WTC11 (cell line): Measurements from ENCODE around the gene KRTCAP3. TPM values are rescaled to one million over a fixed set of nuclear protein-coding genes. Genes with fewer than 3 reads are reported as not detected.

Source experiments
- ATAC-seq: fragments of 200-7000 bp; cut with Tn5 transposase; 2 replicates; pipeline ENCODE4 v1.10.0; 2021; ENCODE audit warnings: mild to moderate bottlenecking, moderate library complexity
- CTCF ChIA-PET: fragments of 300-600 bp; sonication (Branson Sonifier 250); formaldehyde crosslinking; loops from one replicate; lab custom pipeline; 2021; ENCODE audit warnings: antibody characterized with exemption; lab: Charles Lee
- POLR2A ChIA-PET: fragments of 350-600 bp; sonication (Branson Sonifier 250); formaldehyde crosslinking; loops from one replicate; lab custom pipeline; 2021; ENCODE audit warnings: antibody characterized with exemption; lab: Charles Lee
- DNase-seq: peaks from one replicate; pipeline ENCODE4 v3.0.0; 2021; ENCODE audit warnings: low spot score
- H3K27ac Mint-ChIP-seq: 2 replicates; pipeline ENCODE4 v1.8.0; 2021; ENCODE audit warnings: mixed read lengths
- H3K27me3 Mint-ChIP-seq: 2 replicates; pipeline ENCODE4 v1.8.0; 2021; ENCODE audit warnings: low read depth, mild to moderate bottlenecking, moderate library complexity, mixed read lengths
- H3K36me3 Mint-ChIP-seq: 2 replicates; pipeline ENCODE4 v1.8.0; 2021; ENCODE audit warnings: mixed read lengths
- H3K4me1 Mint-ChIP-seq: 2 replicates; pipeline ENCODE4 v1.8.0; 2022; ENCODE audit warnings: mixed read lengths
- H3K4me3 Mint-ChIP-seq: 2 replicates; pipeline ENCODE4 v1.8.0; 2021; ENCODE audit warnings: mild to moderate bottlenecking, moderate library complexity, mixed read lengths
- H3K9me3 Mint-ChIP-seq: 2 replicates; pipeline ENCODE4 v1.8.0; 2021; ENCODE audit warnings: mixed read lengths
- CREB1 ChIP-seq: sonication (generic); formaldehyde crosslinking; IDR thresholded peaks from 2 replicates; pipeline ENCODE4 v1.8.0; 2023; ENCODE audit warnings: mild to moderate bottlenecking, missing genetic modification reagents
- CREM ChIP-seq: sonication (generic); formaldehyde crosslinking; IDR thresholded peaks from 2 replicates; pipeline ENCODE4 v1.8.1; 2022; ENCODE audit warnings: mild to moderate bottlenecking, missing genetic modification reagents, moderate library complexity
- ETV6 ChIP-seq: sonication (generic); formaldehyde crosslinking; IDR thresholded peaks from 2 replicates; pipeline ENCODE4 v1.8.1; 2022; ENCODE audit warnings: mild to moderate bottlenecking, missing genetic modification reagents
- FOXJ3 ChIP-seq: sonication (generic); formaldehyde crosslinking; IDR thresholded peaks from 2 replicates; pipeline ENCODE4 v1.9.0; 2021; ENCODE audit warnings: missing genetic modification reagents, mild to moderate bottlenecking, borderline replicate concordance
- GABPB1 ChIP-seq: sonication (generic); formaldehyde crosslinking; IDR thresholded peaks from 2 replicates; pipeline ENCODE4 v1.8.1; 2023; ENCODE audit warnings: mild to moderate bottlenecking, missing genetic modification reagents
- HMGA2 ChIP-seq: fragments of 250-450 bp; sonication (Bioruptor Pico); IDR thresholded peaks from 2 replicates; pipeline ENCODE4 v1.4.0; 2021; ENCODE audit warnings: mild to moderate bottlenecking, moderate library complexity
- IRF1 ChIP-seq: sonication (generic); formaldehyde crosslinking; IDR thresholded peaks from 2 replicates; pipeline ENCODE4 v1.8.0; 2023; ENCODE audit warnings: missing genetic modification reagents
- JUN ChIP-seq: sonication (generic); formaldehyde crosslinking; IDR thresholded peaks from 2 replicates; pipeline ENCODE4 v1.8.0; 2023; ENCODE audit warnings: mild to moderate bottlenecking, missing genetic modification reagents
- MXD4 ChIP-seq: fragments of 250-450 bp; sonication (Bioruptor Pico); IDR thresholded peaks from 2 replicates; pipeline ENCODE4 v1.8.0; 2021; ENCODE audit warnings: mild to moderate bottlenecking, moderate library complexity, borderline replicate concordance
- NFYB ChIP-seq: sonication (generic); formaldehyde crosslinking; conservative IDR thresholded peaks from 2 replicates; pipeline ENCODE4 v1.8.0; 2022; ENCODE audit warnings: low read depth, missing genetic modification reagents
- NR3C1 ChIP-seq: sonication (generic); formaldehyde crosslinking; conservative IDR thresholded peaks from 2 replicates; pipeline ENCODE4 v1.8.1; 2023; ENCODE audit warnings: low read depth, mild to moderate bottlenecking, missing genetic modification reagents
- OVOL2 ChIP-seq: fragments of 250-450 bp; sonication (Bioruptor Pico); IDR thresholded peaks from 2 replicates; pipeline ENCODE4 v1.9.0; 2021; ENCODE audit warnings: mild to moderate bottlenecking, borderline replicate concordance
- PRDM15 ChIP-seq: sonication (generic); formaldehyde crosslinking; IDR thresholded peaks from 2 replicates; pipeline ENCODE4 v1.8.0; 2022; ENCODE audit warnings: missing genetic modification reagents
- PRRX2 ChIP-seq: fragments of 250-450 bp; sonication (Bioruptor Pico); IDR thresholded peaks from 2 replicates; pipeline ENCODE4 v1.8.0; 2021; ENCODE audit warnings: mild to moderate bottlenecking
- RELA ChIP-seq: sonication (generic); formaldehyde crosslinking; IDR thresholded peaks from 2 replicates; pipeline ENCODE4 v1.8.1; 2022; ENCODE audit warnings: missing genetic modification reagents, mild to moderate bottlenecking, borderline replicate concordance
- SMAD3 ChIP-seq: sonication (generic); formaldehyde crosslinking; IDR thresholded peaks from 2 replicates; pipeline ENCODE4 v1.8.0; 2022; ENCODE audit warnings: missing genetic modification reagents, mild to moderate bottlenecking, borderline replicate concordance
- SP1 ChIP-seq: sonication (generic); formaldehyde crosslinking; conservative IDR thresholded peaks from 2 replicates; pipeline ENCODE4 v1.8.1; 2022; ENCODE audit warnings: missing genetic modification reagents
- TEAD1 ChIP-seq: sonication (generic); formaldehyde crosslinking; IDR thresholded peaks from 2 replicates; pipeline ENCODE4 v1.8.0; 2022; ENCODE audit warnings: mild to moderate bottlenecking, missing genetic modification reagents
- TP53 ChIP-seq: sonication (generic); formaldehyde crosslinking; IDR thresholded peaks from 2 replicates; pipeline ENCODE4 v1.8.1; 2023; ENCODE audit warnings: mild to moderate bottlenecking, missing genetic modification reagents
- ZBTB21 ChIP-seq: sonication (generic); formaldehyde crosslinking; IDR thresholded peaks from 2 replicates; pipeline ENCODE4 v1.8.1; 2023; ENCODE audit warnings: mild to moderate bottlenecking, missing genetic modification reagents, borderline replicate concordance
- ZNF121 ChIP-seq: sonication (generic); formaldehyde crosslinking; IDR thresholded peaks from 2 replicates; pipeline ENCODE4 v1.8.0; 2023; ENCODE audit warnings: missing genetic modification reagents
- ZNF317 ChIP-seq: sonication (generic); formaldehyde crosslinking; IDR thresholded peaks from 2 replicates; pipeline ENCODE4 v1.8.1; 2023; ENCODE audit warnings: low read depth, mild to moderate bottlenecking, moderate library complexity, missing genetic modification reagents, borderline replicate concordance
- ZNF416 ChIP-seq: fragments of 250-450 bp; sonication (Bioruptor Pico); IDR thresholded peaks from 2 replicates; pipeline ENCODE4 v1.9.0; 2021; ENCODE audit warnings: mild to moderate bottlenecking, inconsistent platforms
- total RNA-seq: library from RNA; stranded (reverse); gene quantifications from 3 replicates; pipeline ENCODE4 v1.2.3, GENCODE V29; 2021
- TF ChIP-seq, protein P1 (sequence below): sonication (generic); formaldehyde crosslinking; IDR thresholded peaks from 2 replicates; pipeline ENCODE4 v1.8.1; 2022; ENCODE audit warnings: missing genetic modification reagents, borderline replicate concordance
- TF ChIP-seq, protein P2 (sequence below): sonication (generic); formaldehyde crosslinking; IDR thresholded peaks from 2 replicates; pipeline ENCODE4 v1.8.0; 2022; ENCODE audit warnings: mild to moderate bottlenecking, missing genetic modification reagents

KRTCAP3 gene
- total RNA-seq, 1 experiment from 2014 or later = 41.9 TPM

- TF ChIP-seq SP1 (no peak), SMAD3 (CRISPR knock-in tag) (no peak), TEAD1 (CRISPR knock-in tag) (no peak), NFYB (CRISPR knock-in tag) (no peak), HMGA2 (CRISPR knock-in tag) (no peak), PRDM15 (CRISPR knock-in tag) (no peak), CREM (CRISPR knock-in tag) (no peak), PRRX2 (no peak), RELA (CRISPR knock-in tag) (no peak), TP53 (CRISPR knock-in tag) (no peak), CREB1 (CRISPR knock-in tag) (no peak), GABPB1 (no peak), FOXJ3 (CRISPR knock-in tag) (no peak), ZNF416 (CRISPR knock-in tag) (no peak), MXD4 (no peak)
- POLR2A ChIA-PET = no interaction called here
- no peaks in the 10 kb centered on the region for H3K9me3 Mint-ChIP-seq
- H3K36me3 Mint-ChIP-seq = peaks cover 14% of the 10 kb centered on the region
- DNase-seq (no peak), ATAC-seq (no peak)
- CTCF ChIA-PET = no interaction called here
- H3K4me1 Mint-ChIP-seq = no peaks in the 10 kb centered on the region
- H3K4me3 Mint-ChIP-seq = no peak overlapping the region
- H3K27me3 Mint-ChIP-seq = no peaks in the 10 kb centered on the region
- H3K27ac Mint-ChIP-seq = no peak overlapping the region
Measured at GRCh38 chr2:27393225-27393624, 49.0 kb upstream of the KRTCAP3 start.

DNA sequence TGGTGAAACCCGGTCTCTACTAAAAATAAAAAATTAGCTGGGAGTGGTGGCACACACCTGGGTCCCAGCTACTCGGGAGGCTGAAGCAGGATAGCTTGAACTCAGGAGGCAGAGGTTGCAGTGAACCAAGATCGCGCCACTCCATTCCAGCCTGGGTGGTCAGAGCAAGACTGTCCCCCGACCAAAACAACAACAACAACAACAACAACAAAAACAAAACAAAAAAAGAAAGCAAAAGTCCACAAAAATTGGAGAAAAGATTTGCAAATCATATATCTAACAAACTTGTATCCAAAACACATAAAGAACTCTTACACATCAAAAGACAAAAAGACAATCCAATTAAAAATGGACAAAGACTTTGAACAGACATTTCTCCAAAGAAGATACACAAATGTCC is 43.2 kb upstream of the KRTCAP3 start:
- POLR2A ChIA-PET = no interaction called here

More for the DNA sequence above, 43.2 kb upstream of the KRTCAP3 start:
- TF ChIP-seq JUN (CRISPR knock-in tag) (no peak), NR3C1 (no peak), ZBTB21 (CRISPR knock-in tag) (no peak), ZNF121 (CRISPR knock-in tag) (no peak), OVOL2 (no peak), ZNF317 (no peak), PRRX2 (no peak), ETV6 (CRISPR knock-in tag) (no peak), IRF1 (CRISPR knock-in tag) (no peak), TP53 (CRISPR knock-in tag) (no peak), FOXJ3 (CRISPR knock-in tag) (no peak)
- TF ChIP-seq, protein P1, sequence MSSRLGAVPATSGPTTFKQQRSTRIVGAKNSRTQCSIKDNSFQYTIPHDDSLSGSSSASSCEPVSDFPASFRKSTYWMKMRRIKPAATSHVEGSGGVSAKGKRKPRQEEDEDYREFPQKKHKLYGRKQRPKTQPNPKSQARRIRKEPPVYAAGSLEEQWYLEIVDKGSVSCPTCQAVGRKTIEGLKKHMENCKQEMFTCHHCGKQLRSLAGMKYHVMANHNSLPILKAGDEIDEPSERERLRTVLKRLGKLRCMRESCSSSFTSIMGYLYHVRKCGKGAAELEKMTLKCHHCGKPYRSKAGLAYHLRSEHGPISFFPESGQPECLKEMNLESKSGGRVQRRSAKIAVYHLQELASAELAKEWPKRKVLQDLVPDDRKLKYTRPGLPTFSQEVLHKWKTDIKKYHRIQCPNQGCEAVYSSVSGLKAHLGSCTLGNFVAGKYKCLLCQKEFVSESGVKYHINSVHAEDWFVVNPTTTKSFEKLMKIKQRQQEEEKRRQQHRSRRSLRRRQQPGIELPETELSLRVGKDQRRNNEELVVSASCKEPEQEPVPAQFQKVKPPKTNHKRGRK (CRISPR knock-in tag) = no peak
- TF ChIP-seq, protein P2, sequence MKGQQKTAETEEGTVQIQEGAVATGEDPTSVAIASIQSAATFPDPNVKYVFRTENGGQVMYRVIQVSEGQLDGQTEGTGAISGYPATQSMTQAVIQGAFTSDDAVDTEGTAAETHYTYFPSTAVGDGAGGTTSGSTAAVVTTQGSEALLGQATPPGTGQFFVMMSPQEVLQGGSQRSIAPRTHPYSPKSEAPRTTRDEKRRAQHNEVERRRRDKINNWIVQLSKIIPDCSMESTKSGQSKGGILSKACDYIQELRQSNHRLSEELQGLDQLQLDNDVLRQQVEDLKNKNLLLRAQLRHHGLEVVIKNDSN (CRISPR knock-in tag) = no peak
- Mint-ChIP-seq H3K27me3 (no peaks in the 10 kb centered on the region), H3K27ac (peak overlapping the region; percentile 91), H3K4me3 (no peak overlapping the region), H3K9me3 (no peaks in the 10 kb centered on the region), H3K4me1 (peaks cover 3% of the 10 kb centered on the region), H3K36me3 (peaks cover 7% of the 10 kb centered on the region)
- DNase-seq = no peak
- CTCF ChIA-PET = interaction anchor here (0.6 kb wide), 1 partner anchor 15 kb away, joined by 3 read pairs; no protein-coding TSS in a partner anchor
- ATAC-seq = no peak
